Uterus (tissue), 4 donors: Measurements from ENCODE around the gene CAMSAP2. TPM values are rescaled to one million over a fixed set of nuclear protein-coding genes. Genes with fewer than 3 reads are reported as not detected.

ENCODE experiments used
- DNase-seq, 2 donors: peaks; one replicate each; pipeline ENCODE4 v3.0.0-alpha.2; 2019 to 2020
- H3K27ac ChIP-seq, 2 donors: fragments of 200-600 bp; sonication (generic); 1 replicate in 1 of 2; 2 replicates in 1 of 2; pipeline ENCODE4 v1.5.1; 2016 to 2018
- H3K27me3 ChIP-seq, 2 donors: fragments of 200-600 bp; sonication (generic); one replicate each; pipeline ENCODE4 v1.5.1; 2018 to 2019; ENCODE audit warnings: control low read depth in 1 of 2
- H3K36me3 ChIP-seq, 2 donors: fragments of 200-600 bp; sonication (generic); one replicate each; pipeline ENCODE4 v1.5.1; 2019; ENCODE audit warnings: control low read depth in 1 of 2
- H3K4me1 ChIP-seq, 2 donors: fragments of 200-600 bp; sonication (generic); one replicate each; pipeline ENCODE4 v1.5.1; 2018 to 2019; ENCODE audit warnings: control low read depth in 1 of 2
- H3K4me3 ChIP-seq, 2 donors: fragments of 200-600 bp; sonication (generic); 1 replicate in 1 of 2; 2 replicates in 1 of 2; pipeline ENCODE4 v1.5.1; 2018 to 2019; ENCODE audit warnings: mild to moderate bottlenecking in 1 of 2
- H3K9me3 ChIP-seq, 2 donors: fragments of 200-600 bp; sonication (generic); one replicate each; pipeline ENCODE4 v1.5.1; 2019; ENCODE audit warnings: control low read depth in 1 of 2
- POLR2A ChIP-seq, 2 donors: fragments of 450-650 bp; IDR thresholded peaks; one replicate each; pipeline ENCODE4 v1.6.1; 2016; ENCODE audit warnings: antibody characterized with exemption in 2 of 2, mild to moderate bottlenecking in 1 of 2, moderate library complexity in 1 of 2
- intact Hi-C: fragments of 100-400 bp; cut with DNase I; formaldehyde crosslinking; loops from one replicate; pipeline ENCODE4 v1.15.1; 2023; ENCODE audit warnings: low total_unique reads
- total RNA-seq, 4 donors: library from RNA; depleted of rRNA in 3 of 4; stranded (reverse); fragments of >200 nt in 3 of 4; gene quantifications; one replicate each; pipeline versions ENCODE4 v1.1.0 to v1.2.4, GENCODE V29; 2014 to 2023
- TF ChIP-seq, protein P1 (sequence below), 4 experiments: fragments of 200-600 bp in 2 of 4; fragments of 450-650 bp in 2 of 4; sonication (generic) in 2 of 4; IDR thresholded peaks; one replicate each; pipeline ENCODE4 v1.5.1; 2016 to 2019; ENCODE audit warnings: antibody characterized with exemption in 4 of 4, mild to moderate bottlenecking in 2 of 4, moderate library complexity in 1 of 4
- donor health status: DM: yes; HTN: yes; CAD: no.

The CAMSAP2 gene
- total RNA-seq, 4 donors from 2014 or later = 31.0 to 64.8 (median 47.7) TPM

DNA sequence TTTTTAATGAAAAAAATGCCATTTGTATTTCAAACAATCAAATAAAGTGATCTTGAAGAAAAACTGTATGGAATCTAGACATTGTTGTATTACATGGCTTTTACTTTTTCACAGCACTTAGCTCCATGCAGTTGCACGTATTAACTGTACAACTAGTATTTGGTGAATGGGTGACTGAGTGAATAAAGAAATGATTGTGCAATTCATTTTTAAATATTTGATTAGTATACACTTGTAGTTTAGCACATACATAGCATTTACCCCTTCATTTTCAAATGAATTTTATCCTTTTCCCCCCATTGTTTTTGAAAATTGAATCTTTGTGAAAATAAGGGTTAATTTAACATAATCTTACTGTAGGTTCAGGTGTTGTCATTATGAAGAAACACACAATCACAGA, 79.6 kb downstream of the CAMSAP2 start:
- no peak for TF ChIP-seq POLR2A (IDR thresholded peaks at IDR 0.05)
- TF ChIP-seq, protein P1, sequence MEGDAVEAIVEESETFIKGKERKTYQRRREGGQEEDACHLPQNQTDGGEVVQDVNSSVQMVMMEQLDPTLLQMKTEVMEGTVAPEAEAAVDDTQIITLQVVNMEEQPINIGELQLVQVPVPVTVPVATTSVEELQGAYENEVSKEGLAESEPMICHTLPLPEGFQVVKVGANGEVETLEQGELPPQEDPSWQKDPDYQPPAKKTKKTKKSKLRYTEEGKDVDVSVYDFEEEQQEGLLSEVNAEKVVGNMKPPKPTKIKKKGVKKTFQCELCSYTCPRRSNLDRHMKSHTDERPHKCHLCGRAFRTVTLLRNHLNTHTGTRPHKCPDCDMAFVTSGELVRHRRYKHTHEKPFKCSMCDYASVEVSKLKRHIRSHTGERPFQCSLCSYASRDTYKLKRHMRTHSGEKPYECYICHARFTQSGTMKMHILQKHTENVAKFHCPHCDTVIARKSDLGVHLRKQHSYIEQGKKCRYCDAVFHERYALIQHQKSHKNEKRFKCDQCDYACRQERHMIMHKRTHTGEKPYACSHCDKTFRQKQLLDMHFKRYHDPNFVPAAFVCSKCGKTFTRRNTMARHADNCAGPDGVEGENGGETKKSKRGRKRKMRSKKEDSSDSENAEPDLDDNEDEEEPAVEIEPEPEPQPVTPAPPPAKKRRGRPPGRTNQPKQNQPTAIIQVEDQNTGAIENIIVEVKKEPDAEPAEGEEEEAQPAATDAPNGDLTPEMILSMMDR (IDR thresholded peaks at IDR 0.05) = no peak
- no peak overlapping the region for H3K27ac ChIP-seq

DNA sequence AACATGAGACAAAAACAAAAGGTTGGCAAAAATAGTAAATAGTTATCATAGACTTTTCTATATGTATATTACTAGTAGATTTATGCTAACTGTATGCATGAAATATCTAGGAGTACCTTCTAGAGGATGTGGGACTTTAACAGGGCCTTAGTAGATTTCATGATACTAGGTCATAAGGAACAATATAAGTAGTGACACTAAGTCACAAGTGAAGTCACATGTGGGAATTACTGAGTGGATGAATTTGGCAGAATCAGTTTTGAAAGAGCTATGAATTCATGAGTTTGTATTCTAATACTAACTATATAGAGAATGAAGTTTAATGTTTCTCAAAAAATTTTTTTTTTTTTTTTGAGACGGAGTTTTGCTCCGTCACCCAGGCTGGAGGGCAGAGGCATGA, 81.0 kb downstream of the CAMSAP2 start:
- Histone ChIP-seq H3K27ac (no peak overlapping the region), H3K9me3 (no peaks in the 10 kb centered on the region), H3K36me3 (no peaks in the 10 kb centered on the region), H3K4me3 (no peak overlapping the region), H3K27me3 (no peaks in the 10 kb centered on the region), H3K4me1 (no peaks in the 10 kb centered on the region)
- TF ChIP-seq, protein P1 (IDR thresholded peaks at IDR 0.05) = no peak
- no peak for TF ChIP-seq POLR2A (IDR thresholded peaks at IDR 0.05)
- intact Hi-C loops = no loop called here
- no peak for DNase-seq

More for the DNA sequence above, 79.6 kb downstream of the CAMSAP2 start:
- H3K4me3 ChIP-seq = no peak overlapping the region
- no peaks in the 10 kb centered on the region for H3K9me3 ChIP-seq
- H3K4me1 ChIP-seq = no peaks in the 10 kb centered on the region
- no peaks in the 10 kb centered on the region for H3K27me3 ChIP-seq
- intact Hi-C loops = no loop called here
- no peak for DNase-seq
- no peaks in the 10 kb centered on the region for H3K36me3 ChIP-seq

DNA sequence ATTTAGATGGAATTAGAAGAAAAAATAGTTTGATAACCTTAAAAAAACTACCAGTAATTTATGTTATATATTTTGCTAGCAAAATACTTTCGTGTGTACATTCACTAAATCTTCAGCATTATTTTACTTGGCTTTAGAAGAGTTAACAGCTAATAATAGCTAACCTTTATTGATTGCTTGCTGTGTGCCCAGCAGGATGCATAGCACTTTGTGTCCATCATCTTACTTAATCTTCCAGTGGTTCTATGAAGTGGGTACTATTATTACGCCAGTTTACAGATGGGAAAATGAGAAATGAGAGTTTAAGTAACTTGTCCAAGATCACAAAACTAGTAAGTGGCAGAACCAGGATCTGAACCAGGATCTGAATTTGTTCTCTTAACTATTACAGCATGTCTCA, 92.4 kb downstream of the CAMSAP2 start:
- H3K4me1 ChIP-seq = no peaks in the 10 kb centered on the region
- intact Hi-C loops = no loop called here
- no peaks in the 10 kb centered on the region for H3K36me3 ChIP-seq

DNA sequence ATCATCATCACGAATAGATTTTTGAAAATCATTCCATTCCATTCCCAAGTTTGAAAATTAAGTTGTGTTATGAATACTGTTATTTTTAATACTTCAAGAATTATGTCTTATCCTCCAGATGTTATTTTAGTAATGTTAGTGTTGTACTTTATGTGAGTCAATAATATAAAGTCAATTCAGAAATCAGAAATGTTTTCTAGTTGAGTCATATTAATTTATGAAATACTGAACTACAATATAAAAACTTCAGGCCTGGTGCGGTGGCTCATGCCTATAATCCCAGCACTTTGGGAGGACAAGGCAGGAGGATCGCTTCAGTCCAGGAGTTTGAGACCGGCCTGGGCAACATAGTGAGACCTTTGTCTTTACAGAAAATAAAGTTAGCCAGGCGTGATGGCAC, 95.7 kb downstream of the CAMSAP2 start:
- no peaks in the 10 kb centered on the region for H3K27me3 ChIP-seq
- H3K36me3 ChIP-seq = no peaks in the 10 kb centered on the region
- TF ChIP-seq, protein P1 (IDR thresholded peaks at IDR 0.05) = no peak
- no peak for TF ChIP-seq POLR2A (IDR thresholded peaks at IDR 0.05)
- no peak overlapping the region for H3K4me3 ChIP-seq
- no peaks in the 10 kb centered on the region for H3K9me3 ChIP-seq
- no peak for DNase-seq
- no peak overlapping the region for H3K27ac ChIP-seq
- peaks cover 0 to 4% of the 10 kb centered on the region in 2 donors for H3K4me1 ChIP-seq
- intact Hi-C loops = no loop called here

More for the DNA sequence above, 92.4 kb downstream of the CAMSAP2 start:
- TF ChIP-seq, protein P1 (IDR thresholded peaks at IDR 0.05) = no peak
- TF ChIP-seq POLR2A (IDR thresholded peaks at IDR 0.05) = no peak
- Histone ChIP-seq H3K9me3 (no peaks in the 10 kb centered on the region), H3K27me3 (no peaks in the 10 kb centered on the region), H3K27ac (no peak overlapping the region), H3K4me3 (no peak overlapping the region)
- no peak for DNase-seq

DNA sequence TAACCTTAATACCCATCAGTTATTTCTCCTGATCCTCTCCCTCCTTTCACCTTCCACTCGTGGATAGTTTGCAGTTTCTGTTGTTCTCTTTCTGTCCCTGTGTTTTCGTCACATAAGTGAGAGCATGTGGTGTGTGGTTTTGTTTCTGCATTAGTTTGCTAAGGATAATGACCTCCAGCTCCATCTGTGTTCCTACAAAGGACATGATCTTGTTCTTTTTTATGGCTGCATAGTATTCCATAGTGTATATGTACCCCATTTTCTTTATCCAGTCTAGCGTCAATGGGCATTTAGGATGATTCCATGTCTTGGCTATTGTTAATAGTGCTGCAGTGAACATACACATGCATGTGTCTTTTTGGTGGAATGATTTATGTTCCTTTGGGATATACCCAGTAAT, 97.5 kb downstream of the CAMSAP2 start:
- Histone ChIP-seq H3K4me3 (no peak overlapping the region), H3K9me3 (no peaks in the 10 kb centered on the region), H3K4me1 (peaks cover 0 to 4% of the 10 kb centered on the region in 2 donors), H3K27ac (no peak overlapping the region), H3K36me3 (no peaks in the 10 kb centered on the region), H3K27me3 (no peaks in the 10 kb centered on the region)
- no peak for DNase-seq
- TF ChIP-seq, protein P1 (IDR thresholded peaks at IDR 0.05) = no peak
- no peak for TF ChIP-seq POLR2A (IDR thresholded peaks at IDR 0.05)
- intact Hi-C loops = no loop called here
